GM19351 (cell line): ENCODE data around the gene ALDH1A1.
"Not testable (repeated sequence)": the region's sequence is repeated elsewhere in the genome, so short reads cannot be mapped to it uniquely, and the experiment has no call there.

ENCODE experiments used
- ATAC-seq: cut with Tn5 transposase; IDR thresholded peaks from one replicate; pipeline ENCODE4 v1.9.1; 2021; ENCODE audit warnings: mild to moderate bottlenecking, moderate library complexity; ENCODE audit not compliant: unreplicated experiment

Gene ALDH1A1

GRCh38 chr9:72943844-72944462, 8.9 kb downstream of the ALDH1A1 start:
- ATAC-seq = no peak

- ATAC-seq = no peak
Observed at GRCh38 chr9:72942451-72942850, 10.4 kb downstream of the ALDH1A1 start.

GRCh38 chr9:72939581-72939980, 13.3 kb downstream of the ALDH1A1 start:
- ATAC-seq = not testable (repeated sequence)

- no peak for ATAC-seq
Observed at GRCh38 chr9:72937545-72937944, 15.3 kb downstream of the ALDH1A1 start.

- no peak for ATAC-seq
Observed at GRCh38 chr9:72936679-72937078, 16.2 kb downstream of the ALDH1A1 start.

GRCh38 chr9:72936266-72936665, 16.6 kb downstream of the ALDH1A1 start:
- no peak for ATAC-seq

GRCh38 chr9:72935595-72935994, 17.3 kb downstream of the ALDH1A1 start:
- ATAC-seq = no peak

- ATAC-seq = no peak
Observed at GRCh38 chr9:72933730-72934665, 18.9 kb downstream of the ALDH1A1 start.

GRCh38 chr9:72932619-72933018, 20.2 kb downstream of the ALDH1A1 start:
- no peak for ATAC-seq

GRCh38 chr9:72931897-72932296, 21.0 kb downstream of the ALDH1A1 start:
- no peak for ATAC-seq

GRCh38 chr9:72931437-72931836, 21.4 kb downstream of the ALDH1A1 start:
- ATAC-seq = no peak

- no peak for ATAC-seq
Observed at GRCh38 chr9:72930828-72931227, 22.0 kb downstream of the ALDH1A1 start.

GRCh38 chr9:72929542-72929941, 23.3 kb downstream of the ALDH1A1 start:
- ATAC-seq = no peak

- no peak for ATAC-seq
Observed at GRCh38 chr9:72928042-72928507, 24.8 kb downstream of the ALDH1A1 start.

GRCh38 chr9:72926506-72926905, 26.3 kb downstream of the ALDH1A1 start:
- no peak for ATAC-seq

GRCh38 chr9:72925891-72926290, 27.0 kb downstream of the ALDH1A1 start:
- ATAC-seq = no peak

GRCh38 chr9:72925126-72925789, 27.6 kb downstream of the ALDH1A1 start:
- no peak for ATAC-seq

- ATAC-seq = no peak
Observed at GRCh38 chr9:72924154-72924790, 28.6 kb downstream of the ALDH1A1 start.

- ATAC-seq = no peak
Observed at GRCh38 chr9:72923077-72923476, 29.8 kb downstream of the ALDH1A1 start.

GRCh38 chr9:72921888-72922654, 30.8 kb downstream of the ALDH1A1 start:
- ATAC-seq = no peak
